H1 (cell line): ENCODE data around the gene TLE1. TPM values are rescaled to one million over a fixed set of nuclear protein-coding genes. Genes with fewer than 3 reads are reported as not detected.

ENCODE experiments used
- CTCF ChIA-PET: fragments of 300-600 bp; sonication (Branson Sonifier 250); formaldehyde crosslinking; loops from one replicate; lab custom pipeline; 2021; ENCODE audit not compliant: partially characterized antibody; lab: Charles Lee
- POLR2A ChIA-PET: fragments of 300-600 bp; sonication (Branson Sonifier 250); formaldehyde crosslinking; loops from one replicate; lab custom pipeline; 2021; ENCODE audit warnings: inconsistent platforms; ENCODE audit not compliant: partially characterized antibody; lab: Charles Lee
- DNase-seq, 2 experiments: peaks; one replicate each; pipeline versions ENCODE4 v3.0.0 to v3.0.0-alpha.2; 2010 to 2022; ENCODE audit warnings: low spot score in 2 of 2, low read depth in 1 of 2, mixed read lengths in 1 of 2
- FAIRE-seq: peaks from 2 replicates; lab custom pipeline; 2011; peaks lifted over from hg19 to GRCh38; lab: Jason Lieb, UNC
- H2AFZ ChIP-seq: 2 replicates; pipeline ENCODE4 v1.8.1; 2012; ENCODE audit warnings: low read length, inconsistent platforms
- H2AK5ac ChIP-seq: 2 replicates; pipeline ENCODE4 v1.6.1; 2013; ENCODE audit warnings: low read depth, low read length
- H2BK120ac ChIP-seq: replicated peaks from 2 replicates; pipeline ENCODE3; 2013; ENCODE audit warnings: low read depth, low read length, inconsistent platforms
- H2BK12ac ChIP-seq: 2 replicates; pipeline ENCODE4 v1.6.1; 2013; ENCODE audit warnings: low read depth, low read length
- H2BK15ac ChIP-seq: 2 replicates; pipeline ENCODE4 v1.6.1; 2013; ENCODE audit warnings: low read length
- H2BK20ac ChIP-seq: 2 replicates; pipeline ENCODE4 v1.6.1; 2013; ENCODE audit warnings: low read length
- H2BK5ac ChIP-seq: 2 replicates; pipeline ENCODE4 v1.6.1; 2013; ENCODE audit warnings: low read depth, low read length
- H3K14ac ChIP-seq: 2 replicates; pipeline ENCODE4 v1.6.1; 2013; ENCODE audit warnings: inconsistent platforms; ENCODE audit not compliant: insufficient read length
- H3K18ac ChIP-seq: 2 replicates; pipeline ENCODE4 v1.6.1; 2013; ENCODE audit warnings: low read length; ENCODE audit errors: extremely low read depth
- H3K23ac ChIP-seq: 2 replicates; pipeline ENCODE4 v1.6.1; 2013; ENCODE audit warnings: inconsistent platforms; ENCODE audit not compliant: insufficient read length
- H3K23me2 ChIP-seq: 2 replicates; pipeline ENCODE4 v1.6.1; 2013; ENCODE audit warnings: low read depth, low read length
- H3K27ac ChIP-seq: 2 replicates; pipeline ENCODE4 v1.6.1; 2011; ENCODE audit warnings: low read depth, low read length, inconsistent platforms
- H3K27me3 ChIP-seq, 4 experiments: replicated peaks in 1 of 4; 1 replicate in 1 of 4; 2 replicates in 3 of 4; pipeline versions ENCODE4 v1.6.1 to v1.8.1; 2011 to 2013; ENCODE audit warnings: low read length in 3 of 4, mild to moderate bottlenecking in 3 of 4, inconsistent platforms in 2 of 4, mixed read lengths in 2 of 4, moderate library complexity in 1 of 4; ENCODE audit not compliant: control insufficient read depth in 3 of 4, insufficient read depth in 3 of 4; ENCODE audit errors: extremely low read depth in 1 of 4
- H3K36me3 ChIP-seq, 4 experiments: 2 replicates each; pipeline versions ENCODE4 v1.6.1 to v1.8.1; 2011 to 2013; ENCODE audit warnings: mild to moderate bottlenecking in 4 of 4, low read length in 3 of 4, moderate library complexity in 2 of 4, control low read depth in 1 of 4, inconsistent platforms in 1 of 4; ENCODE audit not compliant: insufficient read depth in 4 of 4, control insufficient read depth in 2 of 4
- H3K4ac ChIP-seq: replicated peaks from 2 replicates; pipeline ENCODE3; 2013; ENCODE audit warnings: low read length, low read depth, mixed read lengths, inconsistent platforms; ENCODE audit not compliant: insufficient read length
- H3K4me1 ChIP-seq, 4 experiments: replicated peaks in 1 of 4; 1 replicate in 1 of 4; 2 replicates in 3 of 4; pipeline versions ENCODE4 v1.6.1 to v1.8.1; 2011 to 2013; ENCODE audit warnings: low read length in 3 of 4, inconsistent platforms in 2 of 4, mixed read lengths in 1 of 4; ENCODE audit not compliant: insufficient read depth in 4 of 4, control insufficient read depth in 3 of 4
- H3K4me2 ChIP-seq, 2 experiments: 2 replicates each; pipeline versions ENCODE4 v1.6.1 to v1.8.1; 2011 to 2013; ENCODE audit warnings: low read depth in 2 of 2, low read length in 2 of 2, control low read depth in 1 of 2, inconsistent platforms in 1 of 2, mild to moderate bottlenecking in 1 of 2; ENCODE audit not compliant: insufficient read depth in 1 of 2
- H3K4me3 ChIP-seq, 4 experiments: fragments of 200-600, 300-600 bp in 1 of 4; sonication (generic), shearing (Covaris generic), sonication (Bioruptor Twin) in 1 of 4; 2 replicates each; pipeline versions ENCODE4 v1.5.1 to v1.8.1; 2011 to 2016; ENCODE audit warnings: low read length in 4 of 4, low read depth in 3 of 4, control low read depth in 2 of 4, inconsistent platforms in 2 of 4, mild to moderate bottlenecking in 2 of 4, mixed read lengths in 1 of 4, moderate library complexity in 1 of 4; ENCODE audit not compliant: insufficient read depth in 2 of 4; ENCODE audit errors: extremely low read depth in 1 of 4
- H3K56ac ChIP-seq: replicated peaks from 2 replicates; pipeline ENCODE3; 2013; ENCODE audit warnings: low read depth, mild to moderate bottlenecking, mixed read lengths, low read length, inconsistent platforms; ENCODE audit not compliant: insufficient read length
- H3K79me1 ChIP-seq: 2 replicates; pipeline ENCODE4 v1.6.1; 2013; ENCODE audit warnings: low read depth, low read length, control low read depth
- H3K79me2 ChIP-seq, 2 experiments: 2 replicates each; pipeline versions ENCODE4 v1.6.1 to v1.8.1; 2012 to 2013; ENCODE audit warnings: low read length in 2 of 2, mild to moderate bottlenecking in 2 of 2, inconsistent platforms in 1 of 2; ENCODE audit not compliant: insufficient read depth in 2 of 2, control insufficient read depth in 1 of 2
- H3K9ac ChIP-seq, 4 experiments: replicated peaks in 1 of 4; 1 replicate in 1 of 4; 2 replicates in 3 of 4; pipeline versions ENCODE4 v1.6.1 to v1.8.1; 2011 to 2013; ENCODE audit warnings: low read depth in 3 of 4, low read length in 3 of 4, control low read depth in 2 of 4, mild to moderate bottlenecking in 2 of 4, moderate library complexity in 2 of 4, inconsistent platforms in 1 of 4; ENCODE audit errors: extremely low read depth in 1 of 4
- H3K9me3 ChIP-seq, 2 experiments: 2 replicates each; pipeline versions ENCODE4 v1.6.1 to v1.8.1; 2012 to 2013; ENCODE audit warnings: mild to moderate bottlenecking in 2 of 2, moderate library complexity in 2 of 2, control low read depth in 1 of 2, inconsistent platforms in 1 of 2, low read depth in 1 of 2, low read length in 1 of 2, mixed read lengths in 1 of 2; ENCODE audit not compliant: insufficient read depth in 2 of 2
- H4K20me1 ChIP-seq, 2 experiments: replicated peaks in 1 of 2; 2 replicates each; pipeline versions ENCODE3 to v1.8.1; 2011 to 2013; ENCODE audit warnings: inconsistent platforms in 2 of 2, low read length in 2 of 2, mild to moderate bottlenecking in 1 of 2; ENCODE audit not compliant: insufficient read depth in 2 of 2, control insufficient read depth in 1 of 2
- H4K5ac ChIP-seq: 2 replicates; pipeline ENCODE4 v1.6.1; 2013; ENCODE audit warnings: low read length, low read depth, mixed read lengths, inconsistent platforms; ENCODE audit not compliant: insufficient read length
- H4K8ac ChIP-seq: 2 replicates; pipeline ENCODE4 v1.8.0; 2013; ENCODE audit warnings: mild to moderate bottlenecking, moderate library complexity, low read length, inconsistent platforms; ENCODE audit not compliant: insufficient read depth; ENCODE audit errors: extremely low read depth
- H4K91ac ChIP-seq: replicated peaks from 2 replicates; pipeline ENCODE3; 2013; ENCODE audit warnings: low read length, mixed read lengths, inconsistent platforms; ENCODE audit not compliant: insufficient read length
- CTCF ChIP-seq, 3 experiments: IDR thresholded peaks; 1 replicate in 2 of 3; 2 replicates in 1 of 3; pipeline versions ENCODE4 v1.5.1 to v1.6.1; 2011; ENCODE audit warnings: low read length in 3 of 3, mild to moderate bottlenecking in 3 of 3, inconsistent platforms in 2 of 3, low read depth in 1 of 3, moderate library complexity in 1 of 3; ENCODE audit not compliant: insufficient read depth in 1 of 3; ENCODE audit errors: control extremely low read depth in 1 of 3
- YY1 ChIP-seq: IDR thresholded peaks from 2 replicates; pipeline ENCODE4 v1.6.1; 2011; ENCODE audit warnings: low read depth, mild to moderate bottlenecking, low read length
- WGBS, 2 experiments: shearing (Covaris generic) in 1 of 2; methylation state at CpG; one replicate each; pipeline versions ENCODE4 v1.1.6 to v1.1.7; 2013 to 2015; ENCODE audit warnings: low lambda C conversion rate in 2 of 2, mixed read lengths in 2 of 2, inconsistent platforms in 1 of 2, low coverage in 1 of 2, missing lambda C conversion rate in 1 of 2; ENCODE audit not compliant: insufficient replicate concordance in 2 of 2, insufficient coverage in 1 of 2, insufficient read length in 1 of 2; ENCODE audit errors: extremely low coverage in 1 of 2, missing lambda C conversion rate in 1 of 2; 5-methylcytosine and 5-hydroxymethylcytosine counted together
- polyA plus RNA-seq, 7 experiments: library from polyadenylated mRNA; depleted of rRNA in 3 of 7; stranded (reverse) in 5 of 7; unstranded in 2 of 7; fragments of >200 nt in 5 of 7; fragments of 200-250 nt in 2 of 7; gene quantifications; 1 replicate in 5 of 7; 2 replicates in 1 of 7; 4 replicates in 1 of 7; pipeline versions ENCODE4 v1.2.1 to v1.2.3, GENCODE V29; 2011 to 2013; ENCODE audit warnings: missing spikeins in 2 of 7, mixed read lengths in 2 of 7
- total RNA-seq: library from RNA; stranded (reverse); fragmentation: NEBNext Ultra II Directional; extraction: Animal tissue kit (Norgen Biotek cat#: 25700); gene quantifications from 2 replicates; pipeline ENCODE4 v1.2.1, GENCODE V29; 2021

TLE1 gene
- total and polyA plus RNA-seq, 2 of the 8 experiments (the other 6 are each of a cell fraction or from before 2014, with no cell fraction given) = 81.8 to 91.6 TPM

- no peak for FAIRE-seq
Measured at GRCh38 chr9:81613002-81613812, 76.1 kb downstream of the TLE1 start.

More at GRCh38 chr9:81613002-81613812, 76.1 kb downstream of the TLE1 start:
- H2BK20ac ChIP-seq = no peak overlapping the region
- no peak overlapping the region for H3K14ac ChIP-seq
- H3K4me3 ChIP-seq = no peak overlapping the region
- H3K23me2 ChIP-seq = no peaks in the 10 kb centered on the region
- 0 out of 4 replicates have a peak, but pooled peaks cover 0 to 4% of the 10 kb centered on the region in 2 experiments for H3K79me2 ChIP-seq
- no peak overlapping the region for H3K4me2 ChIP-seq
- no peak overlapping the region for H4K5ac ChIP-seq
- H3K56ac ChIP-seq = no peak overlapping the region
- no peak overlapping the region for H2BK15ac ChIP-seq
- no peaks in the 10 kb centered on the region for H3K9me3 ChIP-seq
- H3K23ac ChIP-seq = no peak overlapping the region
- no peak overlapping the region for H3K4ac ChIP-seq
- ChIA-PET CTCF (interaction anchor here (1.1 to 1.4 kb wide), 2 partner anchors 9 kb away, joined by 5 to 6 read pairs; no protein-coding TSS in a partner anchor), POLR2A (interaction anchor here (1.2 to 1.6 kb wide), 2 partner anchors 25 to 71 kb away, joined by 3 read pairs; no protein-coding TSS in a partner anchor)
- no peak overlapping the region for H2BK5ac ChIP-seq
- no peaks in the 10 kb centered on the region for H3K79me1 ChIP-seq
- H3K27me3 ChIP-seq = no peaks in the 10 kb centered on the region
- H2BK12ac ChIP-seq = no peak overlapping the region
- H2AFZ ChIP-seq = no peak overlapping the region
- peaks cover 20 to 79% (median 58%) of the 10 kb centered on the region in 4 experiments for H3K36me3 ChIP-seq
- 88% methylated on average over 23 of the region's 23 CpGs; no CpG with 5 or more reads in 1 of the 2 experiments for WGBS, 2 experiments
- no peaks in the 10 kb centered on the region for H3K4me1 ChIP-seq
- H3K18ac ChIP-seq = no peak overlapping the region
- H4K8ac ChIP-seq = no peak overlapping the region
- no peak overlapping the region for H4K91ac ChIP-seq
- H2AK5ac ChIP-seq = no peak overlapping the region
- no peak overlapping the region for H3K27ac ChIP-seq
- no peak overlapping the region for H2BK120ac ChIP-seq
- no peak overlapping the region for H3K9ac ChIP-seq
- peaks cover 0 to 2% of the 10 kb centered on the region in 2 experiments for H4K20me1 ChIP-seq
- TF ChIP-seq CTCF (IDR thresholded peaks at IDR 0.05; ENCODE audit: control extremely low read depth in 1 of 3, insufficient read depth in 1 of 3, low read depth in 1 of 3, low read length in 3 of 3) (no peak), YY1 (no peak)
- no peak for DNase-seq
